Left cardiac atrium (tissue), 4 donors: ENCODE measurements around the gene TGFA. TPM values are rescaled to one million over a fixed set of nuclear protein-coding genes. Genes with fewer than 3 reads are reported as not detected.

Source experiments
- ATAC-seq, 2 donors: fragments of 200-7000 bp; cut with Tn5 transposase; one replicate each; pipeline ENCODE4 v1.9.1; 2020; ENCODE audit warnings: mild to moderate bottlenecking in 2 of 2, moderate library complexity in 2 of 2
- DNase-seq: peaks from one replicate; pipeline ENCODE4 v3.0.0-alpha.2; 2020
- intact Hi-C, 2 donors: fragments of 100-400 bp; cut with DNase I; formaldehyde crosslinking; loops; one replicate each; pipeline versions ENCODE4 v1.14.1 to v1.15.1; 2022 to 2023
- total RNA-seq, 2 donors: library from RNA; stranded (reverse); fragmentation: NEBNext Ultra II Directional; extraction: Animal tissue kit (Norgen Biotek cat#: 25700); gene quantifications; one replicate each; pipeline ENCODE4 v1.2.1, GENCODE V29; 2021
- donor health status: DM: no; HTN: yes; CAD: no.
- donor health status: DM: no; HTN: yes; CAD: no; lungs with severe emphysema.
- donor health status: DM: yes; HTN: yes; CAD: no.
- donor health status: Dilated cardiomyopathy.

Gene TGFA
- total RNA-seq, 2 donors from 2014 or later: 1.0 TPM

DNA sequence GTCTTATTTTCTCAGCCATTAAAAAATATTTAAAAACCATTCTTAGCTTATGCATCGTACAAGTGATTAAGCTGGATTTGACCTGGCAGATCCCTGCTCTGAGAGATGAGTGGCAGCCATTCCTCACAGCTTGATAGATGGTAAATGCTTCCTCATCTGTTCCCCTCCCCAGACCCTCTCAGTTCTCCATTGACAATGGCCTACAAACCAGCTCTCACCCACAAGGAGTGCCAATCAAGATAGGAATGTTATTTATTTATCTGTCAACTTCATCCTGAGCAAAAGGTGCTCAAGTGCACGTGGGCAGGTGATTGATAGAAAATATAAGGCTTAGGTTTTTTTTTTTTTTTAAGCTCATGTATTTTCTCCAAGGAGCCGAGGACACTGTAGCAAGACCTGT, 153.1 kb downstream of the TGFA start:
- ATAC-seq (no peak), DNase-seq (no peak)
- intact Hi-C loops: no loop called here

DNA sequence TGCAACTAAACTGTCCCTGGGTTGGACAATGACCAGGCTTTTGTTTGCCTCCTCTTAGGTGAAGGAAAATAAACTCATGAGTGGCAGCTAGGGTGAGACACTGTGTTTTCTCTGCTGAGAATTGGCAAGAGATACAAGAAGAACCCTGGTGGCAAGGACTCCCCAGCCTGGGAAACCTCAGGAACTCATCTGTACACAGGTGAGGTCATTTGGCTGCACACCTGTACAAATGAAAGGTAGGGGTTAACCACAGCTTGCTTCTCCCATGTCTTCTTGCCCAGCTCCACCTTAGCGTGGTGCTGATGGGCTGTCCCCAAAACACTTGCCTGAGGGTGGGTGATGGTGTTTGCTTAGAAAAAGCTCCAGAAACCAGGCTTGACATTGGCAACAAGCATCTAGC, 154.6 kb downstream of the TGFA start:
- intact Hi-C loops: no loop called here
- ATAC-seq (no peak), DNase-seq (no peak)

Other genes with a start within 250 kb of the TGFA start
- gene ADD2, start 214.4 kb upstream of the TGFA start, total RNA-seq: 1 to 10 TPM; 2.2 to 2.8 TPM
- gene FIGLA, start 236.8 kb upstream of the TGFA start, total RNA-seq: not detected